C4-2B (cell line): Measurements from ENCODE around the gene MAP2K3.
A peak's percentile ranks its signal among the peaks of the same experiment; 100 is the strongest.

Source experiments
- H3K27ac ChIP-seq: fragments of 450-650 bp; 2 replicates; pipeline ENCODE4 v1.5.1; 2017
- CTCF ChIP-seq: fragments of 450-650 bp; conservative IDR thresholded peaks from 2 replicates; pipeline ENCODE4 v1.5.1; 2017; ENCODE audit warnings: mild to moderate bottlenecking
- ZFX ChIP-seq: fragments of 450-650 bp; IDR thresholded peaks from 2 replicates; pipeline ENCODE4 v1.6.1; 2017

The MAP2K3 gene

GRCh38 chr17:21283482-21284318 is 811 bp upstream of the MAP2K3 start:
- peak overlapping the region; percentile 93 for H3K27ac ChIP-seq
- TF ChIP-seq CTCF (no peak), ZFX (no peak)

GRCh38 chr17:21285164-21286065 is 904 bp downstream of the MAP2K3 start:
- TF ChIP-seq CTCF (no peak), ZFX (0 out of 2 replicates have a peak, but pooled peaks have one; percentile 62)
- H3K27ac ChIP-seq, result peak overlapping the region; percentile 93

- TF ChIP-seq ZFX (no peak), CTCF (no peak)
- H3K27ac ChIP-seq, result peak overlapping the region; percentile 93
These were observed 1.7 kb downstream of the MAP2K3 start for GRCh38 chr17:21286066-21286770.

- TF ChIP-seq ZFX (no peak), CTCF (no peak)
- peak overlapping the region; percentile 93 for H3K27ac ChIP-seq
These were observed 2.6 kb downstream of the MAP2K3 start for GRCh38 chr17:21286909-21287702.

GRCh38 chr17:21287703-21288449 is 3.4 kb downstream of the MAP2K3 start:
- peak overlapping the region; percentile 93 for H3K27ac ChIP-seq
- no peak for TF ChIP-seq ZFX
- TF ChIP-seq CTCF, result no peak

- H3K27ac ChIP-seq, result peak overlapping the region; percentile 93
- TF ChIP-seq ZFX (no peak), CTCF (no peak)
These were observed 4.1 kb downstream of the MAP2K3 start for GRCh38 chr17:21288571-21289017.
